Spinal cord (tissue), 10 donors: ENCODE measurements around the gene HGFAC. TPM values are rescaled to one million over a fixed set of nuclear protein-coding genes. Genes with fewer than 3 reads are reported as not detected.
A peak's percentile ranks its signal among the peaks of the same experiment; 100 is the strongest.

ENCODE experiments used
- DNase-seq, 6 donors: peaks; one replicate each; pipeline versions ENCODE4 v3.0.0 to v3.0.0-alpha.2; 2013 to 2015; ENCODE audit warnings: low spot score in 6 of 6, low read depth in 4 of 6
- H3K27ac ChIP-seq: one replicate; pipeline ENCODE4 v1.5.1; 2013; ENCODE audit warnings: low read depth, low read length, control low read depth
- H3K27me3 ChIP-seq: one replicate; pipeline ENCODE4 v1.6.1; 2013; ENCODE audit warnings: low read length; ENCODE audit not compliant: control insufficient read depth, insufficient read depth
- H3K36me3 ChIP-seq: one replicate; pipeline ENCODE4 v1.6.1; 2013; ENCODE audit warnings: low read length; ENCODE audit not compliant: control insufficient read depth, insufficient read depth
- H3K4me1 ChIP-seq: one replicate; pipeline ENCODE4 v1.6.1; 2013; ENCODE audit warnings: low read length; ENCODE audit not compliant: control insufficient read depth, insufficient read depth
- H3K4me3 ChIP-seq: one replicate; pipeline ENCODE4 v1.5.1; 2013; ENCODE audit warnings: low read depth, low read length, control low read depth
- H3K9me3 ChIP-seq: one replicate; pipeline ENCODE4 v1.6.1; 2013; ENCODE audit warnings: low read length; ENCODE audit not compliant: control insufficient read depth, insufficient read depth
- WGBS: methylation state at CpG from one replicate; pipeline ENCODE4 v1.1.5; 2013; ENCODE audit warnings: missing lambda C conversion rate; ENCODE audit not compliant: insufficient coverage; 5-methylcytosine and 5-hydroxymethylcytosine counted together
- polyA plus RNA-seq, 2 donors: library from polyadenylated mRNA; unstranded; fragments of 120-200 nt; gene quantifications; one replicate each; pipeline ENCODE4 v1.2.1, GENCODE V29; 2013; ENCODE audit not compliant: insufficient read length in 2 of 2
- total RNA-seq, 2 donors: library from RNA; depleted of rRNA in 1 of 2; stranded (reverse); fragments of 120-200 nt in 1 of 2; fragments of >200 nt in 1 of 2; gene quantifications; one replicate each; pipeline versions ENCODE4 v1.2.3 to v1.2.4, GENCODE V29; 2013 to 2014
- donor health status: healthy.

HGFAC gene
- total and polyA plus RNA-seq, 4 donors = 0.40 to 6.1 (median 3.5) TPM

- WGBS = 90% methylated on average over 7 of the region's 10 CpGs
- no peaks in the 10 kb centered on the region for H3K27me3 ChIP-seq
- H3K27ac ChIP-seq = no peak overlapping the region
- no peak overlapping the region for H3K4me3 ChIP-seq
- no peak for DNase-seq
- H3K36me3 ChIP-seq = peaks cover 12% of the 10 kb centered on the region
- peaks cover 4% of the 10 kb centered on the region for H3K9me3 ChIP-seq
- peaks cover 20% of the 10 kb centered on the region for H3K4me1 ChIP-seq
Measured at GRCh38 chr4:3403348-3403906, 38.3 kb upstream of the HGFAC start.

GRCh38 chr4:3404546-3404945 lies 37.2 kb upstream of the HGFAC start:
- H3K4me1 ChIP-seq = peaks cover 31% of the 10 kb centered on the region
- WGBS = 86% methylated on average over 3 of the region's 4 CpGs
- peaks cover 4% of the 10 kb centered on the region for H3K9me3 ChIP-seq
- H3K36me3 ChIP-seq = peaks cover 18% of the 10 kb centered on the region
- no peak for DNase-seq
- H3K27me3 ChIP-seq = no peaks in the 10 kb centered on the region
- no peak overlapping the region for H3K27ac ChIP-seq
- no peak overlapping the region for H3K4me3 ChIP-seq

- DNase-seq = no peak
- 83% methylated on average over 8 of the region's 8 CpGs for WGBS
- H3K9me3 ChIP-seq = peaks cover 4% of the 10 kb centered on the region
- H3K4me3 ChIP-seq = no peak overlapping the region
- peaks cover 37% of the 10 kb centered on the region for H3K4me1 ChIP-seq
- H3K27me3 ChIP-seq = no peaks in the 10 kb centered on the region
- peaks cover 21% of the 10 kb centered on the region for H3K36me3 ChIP-seq
- H3K27ac ChIP-seq = no peak overlapping the region
Measured at GRCh38 chr4:3405176-3405575, 36.6 kb upstream of the HGFAC start.

- H3K27ac ChIP-seq = no peak overlapping the region
- WGBS = 83% methylated on average over 13 of the region's 13 CpGs
- H3K4me1 ChIP-seq = peaks cover 43% of the 10 kb centered on the region
- peaks cover 21% of the 10 kb centered on the region for H3K36me3 ChIP-seq
- no peak for DNase-seq
- no peak overlapping the region for H3K4me3 ChIP-seq
- H3K9me3 ChIP-seq = peaks cover 4% of the 10 kb centered on the region
- no peaks in the 10 kb centered on the region for H3K27me3 ChIP-seq
Measured at GRCh38 chr4:3406021-3406420, 35.7 kb upstream of the HGFAC start.

GRCh38 chr4:3406431-3406830 lies 35.3 kb upstream of the HGFAC start:
- WGBS = 94% methylated on average over 5 of the region's 9 CpGs
- Histone ChIP-seq H3K27me3 (no peaks in the 10 kb centered on the region), H3K4me3 (no peak overlapping the region), H3K4me1 (peaks cover 46% of the 10 kb centered on the region), H3K9me3 (peaks cover 4% of the 10 kb centered on the region), H3K27ac (no peak overlapping the region), H3K36me3 (peaks cover 21% of the 10 kb centered on the region)
- DNase-seq = no peak

GRCh38 chr4:3407171-3407771 lies 34.5 kb upstream of the HGFAC start:
- no peaks in the 10 kb centered on the region for H3K27me3 ChIP-seq
- H3K4me3 ChIP-seq = no peak overlapping the region
- 36% methylated on average over 29 of the region's 30 CpGs for WGBS
- peaks cover 22% of the 10 kb centered on the region for H3K36me3 ChIP-seq
- peak in 3 of 6 donors; percentile 37 to 86 (median 72) for DNase-seq
- peaks cover 4% of the 10 kb centered on the region for H3K9me3 ChIP-seq
- no peak overlapping the region for H3K27ac ChIP-seq
- peaks cover 53% of the 10 kb centered on the region for H3K4me1 ChIP-seq

- H3K4me1 ChIP-seq = peaks cover 62% of the 10 kb centered on the region
- H3K27me3 ChIP-seq = no peaks in the 10 kb centered on the region
- H3K36me3 ChIP-seq = peaks cover 25% of the 10 kb centered on the region
- 71% methylated on average over 22 of the region's 26 CpGs for WGBS
- H3K27ac ChIP-seq = no peak overlapping the region
- no peak overlapping the region for H3K4me3 ChIP-seq
- peak in 1 of 6 donors; percentile 48 for DNase-seq
- H3K9me3 ChIP-seq = peaks cover 4% of the 10 kb centered on the region
Measured at GRCh38 chr4:3407930-3408792, 33.6 kb upstream of the HGFAC start.

GRCh38 chr4:3408793-3409330 lies 32.9 kb upstream of the HGFAC start:
- H3K9me3 ChIP-seq = peaks cover 3% of the 10 kb centered on the region
- H3K4me3 ChIP-seq = no peak overlapping the region
- WGBS = 61% methylated on average over 5 of the region's 8 CpGs
- DNase-seq = peak in 1 of 6 donors; percentile 52
- H3K27ac ChIP-seq = no peak overlapping the region
- H3K27me3 ChIP-seq = no peaks in the 10 kb centered on the region
- peaks cover 26% of the 10 kb centered on the region for H3K36me3 ChIP-seq
- peaks cover 69% of the 10 kb centered on the region for H3K4me1 ChIP-seq

- DNase-seq = peak in 1 of 6 donors; percentile 48
- Histone ChIP-seq H3K4me1 (peaks cover 76% of the 10 kb centered on the region), H3K36me3 (peaks cover 33% of the 10 kb centered on the region)
Measured at GRCh38 chr4:3409571-3410091, 32.1 kb upstream of the HGFAC start.

More at GRCh38 chr4:3409571-3410091, 32.1 kb upstream of the HGFAC start:
- Histone ChIP-seq H3K9me3 (no peaks in the 10 kb centered on the region), H3K27ac (no peak overlapping the region), H3K4me3 (no peak overlapping the region), H3K27me3 (no peaks in the 10 kb centered on the region)
- 42% methylated on average over 12 of the region's 15 CpGs for WGBS
